GM12878 (cell line): Measurements from ENCODE around the gene SCG3.

Experiments used
- BRCA1 ChIP-seq: IDR thresholded peaks from 2 replicates; pipeline ENCODE4 v1.6.1; 2011; ENCODE audit warnings: low read depth, low read length, improper control_type of control experiment
- EGR1 ChIP-seq, 2 experiments: IDR thresholded peaks; 1 replicate in 1 of 2; 2 replicates in 1 of 2; pipeline ENCODE4 v1.6.1; 2011 to 2012; ENCODE audit warnings: low read depth in 2 of 2, low read length in 2 of 2, borderline replicate concordance in 1 of 2, mild to moderate bottlenecking in 1 of 2, moderate library complexity in 1 of 2
- HDAC6 ChIP-seq: fragments of 200-600 bp; sonication (generic); IDR thresholded peaks from one replicate; pipeline ENCODE4 v1.8.0; 2017; ENCODE audit warnings: antibody characterized with exemption; ENCODE audit not compliant: unreplicated experiment
- NFXL1 ChIP-seq: fragments of 450-650 bp; IDR thresholded peaks from 2 replicates; pipeline ENCODE4 v1.6.1; 2017; ENCODE audit warnings: antibody characterized with exemption, mild to moderate bottlenecking, borderline replicate concordance
- NRF1 ChIP-seq: conservative IDR thresholded peaks from 2 replicates; pipeline ENCODE4 v1.6.1; 2011; ENCODE audit warnings: mild to moderate bottlenecking, low read depth, low read length, improper control_type of control experiment
- POLR2A ChIP-seq: IDR thresholded peaks from 2 replicates; pipeline ENCODE4 v1.6.1; 2011; ENCODE audit warnings: low read depth, mild to moderate bottlenecking, low read length
- POLR2AphosphoS5 ChIP-seq: IDR thresholded peaks from 2 replicates; pipeline ENCODE4 v1.6.1; 2011; ENCODE audit warnings: mild to moderate bottlenecking, low read length, inconsistent platforms
- TCF7 ChIP-seq: IDR thresholded peaks from 2 replicates; pipeline ENCODE4 v1.6.1; 2014; ENCODE audit warnings: antibody characterized with exemption, borderline replicate concordance
- ZZZ3 ChIP-seq: IDR thresholded peaks from 2 replicates; pipeline ENCODE4 v1.6.1; 2011; ENCODE audit warnings: low read depth; ENCODE audit not compliant: control insufficient read depth, insufficient read length
- TF ChIP-seq, protein P1 (sequence below): IDR thresholded peaks from 2 replicates; pipeline ENCODE4 v1.6.1; 2011; ENCODE audit warnings: low read depth, low read length, improper control_type of control experiment, borderline replicate concordance
- TF ChIP-seq, protein P2 (sequence below): fragments of 450-650 bp; IDR thresholded peaks from 2 replicates; pipeline ENCODE4 v1.6.1; 2016; ENCODE audit warnings: mild to moderate bottlenecking
- TF ChIP-seq, protein P3 (sequence below): IDR thresholded peaks from 2 replicates; pipeline ENCODE4 v1.6.1; 2012; ENCODE audit warnings: low read depth, low read length, improper control_type of control experiment

DNA sequence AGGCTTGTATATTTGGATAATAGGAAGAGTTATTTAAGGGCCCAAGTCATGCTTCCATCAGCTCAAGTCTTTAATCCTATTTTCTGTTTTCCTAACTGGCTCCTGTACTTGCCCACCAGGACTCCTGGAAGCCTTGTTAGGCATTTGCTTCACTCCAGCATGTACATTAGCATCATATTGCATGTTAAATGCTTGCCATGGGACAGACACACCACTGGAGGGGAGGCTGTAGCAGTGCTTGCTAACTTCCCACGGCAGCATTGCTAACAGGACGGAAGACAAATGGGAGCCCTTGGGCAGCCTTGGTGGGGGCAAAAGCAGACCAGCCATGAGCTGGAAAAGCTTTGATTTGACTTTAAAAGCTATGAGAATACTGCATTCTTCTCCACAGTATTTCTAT, 76.1 kb downstream of the SCG3 start:
- TF ChIP-seq, protein P1, sequence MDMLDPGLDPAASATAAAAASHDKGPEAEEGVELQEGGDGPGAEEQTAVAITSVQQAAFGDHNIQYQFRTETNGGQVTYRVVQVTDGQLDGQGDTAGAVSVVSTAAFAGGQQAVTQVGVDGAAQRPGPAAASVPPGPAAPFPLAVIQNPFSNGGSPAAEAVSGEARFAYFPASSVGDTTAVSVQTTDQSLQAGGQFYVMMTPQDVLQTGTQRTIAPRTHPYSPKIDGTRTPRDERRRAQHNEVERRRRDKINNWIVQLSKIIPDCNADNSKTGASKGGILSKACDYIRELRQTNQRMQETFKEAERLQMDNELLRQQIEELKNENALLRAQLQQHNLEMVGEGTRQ = no peak
- TF ChIP-seq BRCA1 (no peak), POLR2AphosphoS5 (no peak), POLR2A (no peak), HDAC6 (no peak), NFXL1 (no peak), EGR1 (IDR thresholded peaks at IDR 0.05; ENCODE audit: borderline replicate concordance in 1 of 2, low read depth in 2 of 2, low read length in 2 of 2) (no peak), TCF7 (no peak), ZZZ3 (no peak), NRF1 (no peak)
- TF ChIP-seq, protein P2, sequence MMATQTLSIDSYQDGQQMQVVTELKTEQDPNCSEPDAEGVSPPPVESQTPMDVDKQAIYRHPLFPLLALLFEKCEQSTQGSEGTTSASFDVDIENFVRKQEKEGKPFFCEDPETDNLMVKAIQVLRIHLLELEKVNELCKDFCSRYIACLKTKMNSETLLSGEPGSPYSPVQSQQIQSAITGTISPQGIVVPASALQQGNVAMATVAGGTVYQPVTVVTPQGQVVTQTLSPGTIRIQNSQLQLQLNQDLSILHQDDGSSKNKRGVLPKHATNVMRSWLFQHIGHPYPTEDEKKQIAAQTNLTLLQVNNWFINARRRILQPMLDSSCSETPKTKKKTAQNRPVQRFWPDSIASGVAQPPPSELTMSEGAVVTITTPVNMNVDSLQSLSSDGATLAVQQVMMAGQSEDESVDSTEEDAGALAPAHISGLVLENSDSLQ = no peak
- TF ChIP-seq, protein P3, sequence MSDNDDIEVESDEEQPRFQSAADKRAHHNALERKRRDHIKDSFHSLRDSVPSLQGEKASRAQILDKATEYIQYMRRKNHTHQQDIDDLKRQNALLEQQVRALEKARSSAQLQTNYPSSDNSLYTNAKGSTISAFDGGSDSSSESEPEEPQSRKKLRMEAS = no peak
